ENCODE measurements around the gene SPCS2.
"Not testable (repeated sequence)": the region's sequence is repeated elsewhere in the genome, so short reads cannot be mapped to it uniquely, and the experiment has no call there.

SPCS2 gene

DNA sequence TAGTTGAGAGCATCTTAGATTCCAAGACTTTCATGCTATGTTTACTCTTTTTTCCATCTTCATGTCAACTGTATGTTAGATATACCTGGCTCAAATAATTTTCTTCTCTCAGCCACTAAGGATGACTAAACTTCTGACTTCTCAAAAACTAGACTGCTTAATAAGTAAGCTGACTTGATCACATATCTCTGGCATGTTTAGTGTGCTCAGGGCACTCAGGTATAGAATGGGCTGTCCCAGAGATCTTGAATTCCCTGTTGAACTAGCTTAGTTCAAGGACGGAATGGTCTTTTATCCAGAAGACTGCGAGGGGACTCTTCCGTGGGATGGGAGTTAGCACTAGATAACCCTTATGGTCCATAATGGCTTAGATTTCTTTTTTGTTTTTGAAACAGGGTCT, 52.6 kb downstream of the SPCS2 start:
- no peak for DNase-seq (ENCODE audit: low read depth in 2 of 2)

DNA sequence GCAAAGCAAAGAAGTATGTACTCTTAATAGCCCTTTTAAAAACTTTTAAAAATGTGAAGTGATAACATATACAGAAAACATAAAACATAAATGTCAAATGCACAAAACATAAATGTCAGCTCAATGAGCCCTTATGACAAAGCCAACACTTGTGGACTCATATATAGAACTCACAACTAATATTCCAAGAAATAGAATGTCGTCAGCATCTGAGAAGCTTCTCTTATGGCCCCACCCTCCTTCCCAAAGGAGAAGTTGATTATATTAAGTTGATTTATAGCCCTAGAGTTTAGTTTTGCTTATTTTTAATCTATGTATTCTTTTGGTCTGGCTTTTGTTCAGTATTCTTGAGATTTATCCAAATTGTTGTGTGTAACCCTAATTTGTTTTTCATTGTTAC, 53.5 kb downstream of the SPCS2 start:
- DNase-seq (ENCODE audit: low read depth in 2 of 2): no peak

DNA sequence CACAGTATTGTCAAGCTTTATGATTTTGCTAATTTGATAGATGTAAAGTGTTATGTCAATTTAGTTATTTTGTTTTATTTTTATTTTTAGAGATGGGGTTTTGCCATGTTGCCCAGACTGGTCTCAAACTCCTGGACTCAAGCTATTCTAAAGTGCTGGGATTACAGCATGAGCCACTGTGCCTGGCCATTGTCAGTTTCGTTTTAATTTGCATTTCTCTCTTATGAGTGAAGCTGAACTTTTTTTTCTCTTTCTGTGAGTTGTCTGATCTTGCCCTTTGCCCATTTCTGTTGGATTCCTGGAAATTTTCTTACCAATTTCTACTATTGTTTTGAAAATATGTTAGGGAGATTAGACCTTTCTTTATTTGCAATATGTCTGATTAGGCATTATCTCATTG, 55.1 kb downstream of the SPCS2 start:
- no peak for DNase-seq (ENCODE audit: low read depth in 2 of 2)

DNA sequence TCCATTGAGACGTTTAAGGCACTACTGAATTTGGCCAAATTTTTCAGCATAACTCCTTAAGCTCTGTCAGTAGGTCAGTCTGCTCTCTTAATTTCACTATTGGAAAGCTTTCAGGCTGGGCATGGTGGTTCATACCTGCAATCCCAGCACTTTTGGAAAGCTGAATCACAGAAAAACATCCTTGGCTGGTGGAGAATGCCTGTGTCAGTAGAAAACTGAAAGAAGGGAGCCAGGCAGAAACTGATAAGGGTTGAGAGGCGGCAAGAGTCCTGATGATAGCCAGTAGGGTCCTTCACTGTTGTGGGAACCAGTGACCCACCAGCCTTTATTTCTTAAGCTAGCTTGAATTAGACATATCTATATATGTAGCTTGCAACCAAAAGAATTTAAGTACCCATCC, 62.3 kb downstream of the SPCS2 start:
- DNase-seq (ENCODE audit: low read depth in 2 of 2): no peak

DNA sequence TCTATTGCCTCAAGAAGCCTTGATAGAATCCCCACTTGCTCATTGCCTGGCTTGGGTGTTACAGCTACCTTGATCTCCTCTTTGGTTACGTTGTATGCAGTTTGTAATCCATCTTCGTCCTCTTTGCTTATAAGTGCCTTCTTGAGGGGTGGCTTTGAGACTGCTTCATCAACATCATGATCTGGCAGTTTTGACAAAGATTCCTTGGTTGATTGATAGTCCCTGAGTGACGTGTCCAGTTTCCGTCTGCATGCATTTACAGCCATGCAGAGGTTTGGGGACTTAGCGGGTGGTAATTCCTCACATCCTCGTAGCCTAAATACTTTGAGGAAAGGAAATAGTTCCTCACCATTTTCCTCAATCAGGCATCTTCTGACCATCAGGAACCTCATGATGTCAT, 62.8 kb downstream of the SPCS2 start:
- DNase-seq (ENCODE audit: low read depth in 2 of 2): no peak

DNA sequence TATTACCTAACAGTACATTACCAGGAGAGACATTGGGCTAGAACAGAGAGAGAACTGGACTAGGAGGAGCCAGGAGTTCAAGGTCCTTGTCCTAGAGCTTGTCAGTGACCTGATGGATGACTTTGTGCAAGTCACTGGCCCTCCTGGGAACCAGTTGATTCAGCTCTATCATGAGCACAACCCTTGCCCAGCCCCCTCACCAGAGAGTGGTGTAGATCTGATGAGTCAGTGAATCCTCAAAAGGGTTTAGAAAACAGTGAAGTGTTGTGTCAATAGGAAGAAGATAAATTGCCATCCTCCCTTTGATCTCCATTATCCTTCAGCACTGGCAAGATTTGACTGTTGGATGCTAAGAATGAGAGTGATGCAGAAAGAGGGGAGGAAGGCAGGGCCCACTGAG, 64.0 kb downstream of the SPCS2 start:
- no peak for DNase-seq (ENCODE audit: low read depth in 2 of 2)

DNA sequence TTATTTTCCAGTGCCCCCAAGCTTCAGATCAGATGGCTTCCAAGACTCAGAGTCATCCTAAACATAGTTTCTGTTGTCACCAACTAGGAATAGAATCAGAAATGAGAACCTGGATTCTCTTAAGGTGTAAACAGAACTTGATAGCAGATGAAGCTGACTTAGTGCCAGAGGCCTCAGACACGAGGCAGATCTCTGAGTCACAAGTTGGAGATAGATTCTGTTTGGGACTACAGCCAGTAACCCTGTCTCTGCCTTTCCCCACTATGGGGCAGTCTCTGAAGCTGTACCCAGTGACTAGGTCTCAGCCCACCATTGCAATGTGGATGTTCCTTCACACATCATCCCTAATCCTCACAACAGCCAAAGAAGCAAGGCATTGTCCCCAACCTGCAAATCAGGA, 65.1 kb downstream of the SPCS2 start:
- no peak for DNase-seq (ENCODE audit: low read depth in 2 of 2)

DNA sequence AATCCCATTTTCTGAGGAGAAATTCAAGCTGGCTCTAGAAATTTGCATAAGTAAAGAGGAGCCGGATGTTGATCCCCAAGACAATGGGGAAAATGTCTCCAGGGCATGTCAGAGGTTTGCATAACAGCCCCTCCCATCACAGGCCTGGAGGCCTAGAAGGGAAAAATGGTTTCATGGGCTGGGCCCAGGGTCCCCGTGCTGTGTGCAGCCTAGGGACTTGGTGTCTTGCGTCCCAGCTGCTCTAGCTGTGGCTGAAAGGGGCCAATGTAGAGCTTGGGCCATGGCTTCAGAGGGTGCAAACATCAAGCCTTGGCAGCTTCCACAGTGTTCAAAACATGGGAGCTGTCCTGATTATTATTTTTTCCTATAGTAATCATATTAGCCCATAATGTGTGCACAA, 70.1 kb downstream of the SPCS2 start:
- not testable (repeated sequence) for DNase-seq (ENCODE audit: low read depth in 2 of 2)

DNA sequence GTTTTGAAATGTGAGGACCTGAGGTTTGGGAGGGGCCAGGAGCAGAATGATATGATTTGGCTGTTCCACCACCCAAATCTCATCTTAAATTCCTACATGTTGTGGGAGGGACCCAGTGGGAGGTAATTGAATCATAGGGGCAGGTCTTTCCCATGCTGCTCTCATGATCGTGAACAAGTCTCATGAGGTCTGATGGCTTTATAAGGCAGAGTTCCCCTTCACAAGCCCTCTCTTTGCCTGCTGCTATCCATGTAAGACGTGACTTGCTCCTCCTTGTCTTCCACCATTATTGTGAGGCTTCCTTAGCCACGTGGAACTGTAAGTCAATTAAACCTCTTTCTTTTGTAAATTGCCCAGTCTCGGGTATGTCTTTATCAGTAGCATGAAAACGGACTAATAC, 71.3 kb downstream of the SPCS2 start:
- DNase-seq (ENCODE audit: low read depth in 2 of 2): not testable (repeated sequence)

DNA sequence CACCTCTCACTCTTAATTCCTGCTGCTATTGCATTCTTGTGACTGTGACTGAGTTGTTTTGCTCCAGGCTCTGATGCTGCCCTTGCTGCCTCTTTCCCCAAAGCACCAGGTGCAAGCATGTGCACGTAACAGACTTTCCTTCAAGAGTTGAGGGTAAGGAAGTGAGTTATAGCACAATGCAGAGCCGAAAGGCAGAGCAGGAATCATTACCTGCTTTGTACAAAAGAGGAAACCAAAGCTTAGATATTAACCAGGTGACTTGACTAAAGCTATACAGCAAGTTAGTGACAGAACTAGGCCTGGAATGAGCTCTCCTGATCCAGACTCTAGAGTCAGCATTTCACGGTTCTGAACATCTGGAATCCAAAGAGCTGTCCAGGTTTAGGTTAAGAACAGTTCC, 73.2 kb downstream of the SPCS2 start:
- DNase-seq (ENCODE audit: low read depth in 2 of 2): no peak

DNA sequence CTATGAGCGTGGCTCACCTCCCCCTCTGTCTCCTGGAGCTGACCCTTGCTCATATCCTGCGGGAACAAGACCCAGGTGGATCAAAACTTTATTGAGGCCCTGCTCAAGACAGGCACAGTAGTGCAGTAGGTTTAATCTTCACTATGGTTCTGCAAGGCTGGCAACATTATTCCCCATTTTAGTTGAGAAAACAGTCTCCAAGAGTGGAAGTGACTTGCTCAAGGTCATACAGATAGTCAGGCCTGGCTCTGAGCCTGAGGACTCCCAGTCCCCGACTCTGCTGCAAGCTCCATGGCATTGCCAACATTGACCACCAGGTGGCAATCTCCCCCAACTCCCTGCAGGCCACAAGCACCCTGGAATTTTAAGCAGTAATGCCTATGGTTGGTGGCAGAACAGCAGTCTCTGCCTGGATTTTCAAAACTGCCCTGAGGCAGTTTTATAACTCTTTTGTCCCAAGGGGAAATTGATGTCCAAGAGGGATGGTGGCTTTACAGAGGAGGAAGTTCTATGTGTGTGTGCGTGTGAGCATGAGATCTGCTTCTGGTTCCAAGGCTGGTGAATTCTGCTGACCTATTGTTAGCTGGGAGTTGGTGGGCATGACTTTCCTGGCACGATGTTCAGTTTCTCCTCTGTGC, 73.8 kb downstream of the SPCS2 start:
- DNase-seq (ENCODE audit: low read depth in 2 of 2): peak; percentile 62 to 71

DNA sequence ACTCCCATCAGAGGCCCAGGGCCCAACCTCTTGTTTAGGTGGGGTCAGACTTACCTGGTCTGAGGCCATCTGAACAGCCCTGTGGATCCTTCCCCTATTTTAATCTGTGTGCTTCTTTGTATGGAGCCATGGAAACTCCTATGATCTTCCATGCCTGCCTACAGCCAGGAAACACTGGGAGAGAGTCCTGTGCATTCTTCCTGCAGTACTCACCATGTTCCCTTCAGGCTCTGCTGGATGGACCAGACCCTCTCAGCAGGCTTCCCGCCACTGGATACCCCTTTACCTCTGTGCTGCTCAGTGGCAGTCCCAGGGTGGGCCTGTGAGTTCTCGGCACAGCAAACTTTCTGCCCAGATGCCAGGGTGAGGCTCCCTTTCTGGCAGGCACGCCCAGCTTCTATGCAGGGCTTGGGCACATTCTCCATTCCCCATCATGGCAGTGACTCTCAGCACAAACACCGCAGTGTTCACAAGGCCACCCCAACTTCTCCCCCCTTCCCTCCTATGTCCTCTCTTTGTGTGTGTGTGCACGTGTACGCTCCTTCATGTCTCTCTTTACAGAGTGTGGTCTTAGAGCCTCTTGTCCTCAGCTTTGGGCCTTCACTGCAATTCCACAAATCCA, 74.5 kb downstream of the SPCS2 start:
- no peak for DNase-seq (ENCODE audit: low read depth in 2 of 2)

DNA sequence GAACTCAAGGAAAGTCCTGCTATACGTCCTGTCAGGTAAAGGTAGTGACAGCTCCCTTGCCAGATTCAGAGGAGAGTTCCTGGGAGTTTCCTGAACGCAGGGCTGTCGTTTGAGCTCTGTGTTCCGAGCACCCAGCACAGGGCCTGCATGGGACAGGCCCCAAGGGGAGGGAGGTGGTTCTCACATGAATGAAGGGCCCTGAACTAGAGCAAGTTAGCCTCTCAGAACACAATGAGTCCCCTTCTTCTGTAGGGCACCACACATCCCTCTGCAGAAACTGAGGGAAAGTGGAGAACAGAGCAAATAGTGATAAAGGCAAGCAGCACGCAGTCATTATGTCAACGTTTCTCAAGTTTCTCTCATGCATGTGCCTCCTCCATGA, 75.0 kb downstream of the SPCS2 start:
- no peak for DNase-seq (ENCODE audit: low read depth in 2 of 2)

DNA sequence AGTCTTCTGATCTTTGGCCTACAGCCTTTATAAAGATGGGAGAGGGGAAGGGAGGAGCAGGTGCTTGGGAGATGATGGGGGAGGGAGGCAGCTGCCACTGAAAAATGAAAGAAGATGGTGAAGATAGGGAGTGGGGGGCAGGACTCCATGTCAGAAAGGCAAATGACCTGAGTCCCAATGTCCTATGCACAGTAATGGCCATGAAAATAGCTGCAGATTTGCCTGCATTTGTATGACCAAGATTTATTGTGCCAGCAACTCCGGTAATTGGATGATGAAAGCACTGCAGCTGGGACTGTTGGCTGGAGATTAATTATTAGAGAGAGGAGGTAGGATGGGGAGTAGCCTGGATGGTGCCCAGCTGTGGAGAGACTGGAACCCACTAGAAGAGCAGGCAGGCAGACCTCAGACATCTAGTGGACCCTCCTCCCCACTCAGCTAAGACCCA, 75.7 kb downstream of the SPCS2 start:
- DNase-seq (ENCODE audit: low read depth in 2 of 2): no peak

DNA sequence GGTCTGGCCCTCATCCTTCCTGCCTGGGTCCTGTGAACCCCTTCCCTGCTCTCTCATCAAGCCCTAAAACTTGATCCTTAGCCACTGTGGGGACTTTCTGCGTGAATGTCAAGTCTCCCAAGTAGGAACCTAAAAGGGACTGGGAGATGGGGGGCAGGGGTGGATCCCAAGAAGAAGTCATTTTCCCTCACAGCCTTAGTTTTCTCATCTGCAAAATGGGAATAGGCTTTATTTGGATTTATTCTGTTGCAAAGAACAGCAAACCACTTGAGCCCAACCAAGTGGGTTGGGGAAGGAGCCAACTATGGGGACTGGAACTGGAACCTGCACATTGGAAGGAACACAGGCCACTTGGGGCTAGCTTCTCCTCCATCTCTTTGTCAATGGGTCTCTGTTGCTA, 76.5 kb downstream of the SPCS2 start:
- DNase-seq (ENCODE audit: low read depth in 2 of 2): no peak

DNA sequence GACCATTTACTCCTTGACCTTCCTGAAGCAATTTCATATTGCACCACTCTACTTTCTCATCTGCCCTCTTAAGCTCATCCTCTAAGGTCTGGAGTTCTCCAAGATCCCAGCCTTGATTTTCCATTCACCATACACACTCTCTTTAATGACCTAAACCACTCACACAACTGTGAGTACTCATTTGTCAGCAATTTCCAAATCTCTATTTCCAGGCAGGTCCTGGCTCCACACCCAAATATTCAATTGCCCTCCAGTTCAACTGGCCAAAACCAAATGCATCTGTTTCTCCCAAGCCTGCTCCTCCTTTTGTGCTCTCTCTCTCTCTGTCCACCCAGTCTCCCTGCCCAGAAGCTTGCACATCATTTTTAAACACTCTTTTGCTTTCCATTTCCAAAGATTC, 79.3 kb downstream of the SPCS2 start:
- DNase-seq (ENCODE audit: low read depth in 2 of 2): no peak
